Left cardiac atrium (tissue), 4 donors: ENCODE data around the gene WDR33. TPM values are rescaled to one million over a fixed set of nuclear protein-coding genes. Genes with fewer than 3 reads are reported as not detected.

Experiments used
- ATAC-seq, 2 donors: fragments of 200-7000 bp; cut with Tn5 transposase; one replicate each; pipeline ENCODE4 v1.9.1; 2020; ENCODE audit warnings: mild to moderate bottlenecking in 2 of 2, moderate library complexity in 2 of 2
- DNase-seq: peaks from one replicate; pipeline ENCODE4 v3.0.0-alpha.2; 2020
- intact Hi-C, 2 donors: fragments of 100-400 bp; cut with DNase I; formaldehyde crosslinking; loops; one replicate each; pipeline versions ENCODE4 v1.14.1 to v1.15.1; 2022 to 2023
- total RNA-seq, 2 donors: library from RNA; stranded (reverse); fragmentation: NEBNext Ultra II Directional; extraction: Animal tissue kit (Norgen Biotek cat#: 25700); gene quantifications; one replicate each; pipeline ENCODE4 v1.2.1, GENCODE V29; 2021
- donor health status: DM: no; HTN: yes; CAD: no.
- donor health status: DM: no; HTN: yes; CAD: no; lungs with severe emphysema.
- donor health status: DM: yes; HTN: yes; CAD: no.
- donor health status: Dilated cardiomyopathy.

Gene WDR33
- total RNA-seq, 2 donors from 2014 or later, result 34.8 to 36.6 TPM

DNA sequence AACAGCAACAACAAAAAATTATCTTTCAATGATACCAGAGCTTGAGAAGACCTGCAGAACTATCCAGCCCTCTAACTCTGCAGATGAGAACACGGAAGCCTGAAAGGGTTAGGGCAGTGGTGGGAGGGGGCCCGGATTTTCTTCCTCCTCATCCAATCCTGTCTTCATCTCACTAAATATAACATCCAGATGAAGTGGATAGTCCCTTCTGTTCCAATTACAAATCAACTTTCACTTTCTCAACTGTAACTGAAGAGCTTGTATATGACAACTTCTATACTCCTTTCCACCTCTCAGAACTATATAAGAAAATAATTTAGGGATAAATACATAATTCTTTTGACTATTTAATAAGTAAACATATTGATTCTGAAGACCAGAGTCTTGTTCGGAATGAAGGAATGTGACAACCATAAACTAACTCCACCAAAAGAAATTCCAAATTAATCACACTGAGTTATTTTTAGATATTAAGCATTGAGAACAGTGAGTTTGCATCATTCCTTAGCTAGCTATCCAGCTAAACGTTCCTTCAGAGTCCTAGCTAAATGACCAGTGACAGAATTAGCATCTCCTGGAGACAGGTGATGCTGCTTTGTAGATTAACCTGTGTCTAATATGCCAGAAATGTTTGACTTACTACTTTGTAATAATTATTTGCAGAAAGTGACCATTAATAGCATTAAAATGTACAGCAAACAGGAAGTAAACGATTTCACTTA lies 77.0 kb downstream of the WDR33 start:
- intact Hi-C loops, result no loop called here
- no peak for DNase-seq
- ATAC-seq, result peak; percentile 63 to 76

GRCh38 chr2:127733113-127733815 lies 77.7 kb downstream of the WDR33 start:
- intact Hi-C loops, result no loop called here
- ATAC-seq (peak; percentile 8 to 28), DNase-seq (no peak)

DNA sequence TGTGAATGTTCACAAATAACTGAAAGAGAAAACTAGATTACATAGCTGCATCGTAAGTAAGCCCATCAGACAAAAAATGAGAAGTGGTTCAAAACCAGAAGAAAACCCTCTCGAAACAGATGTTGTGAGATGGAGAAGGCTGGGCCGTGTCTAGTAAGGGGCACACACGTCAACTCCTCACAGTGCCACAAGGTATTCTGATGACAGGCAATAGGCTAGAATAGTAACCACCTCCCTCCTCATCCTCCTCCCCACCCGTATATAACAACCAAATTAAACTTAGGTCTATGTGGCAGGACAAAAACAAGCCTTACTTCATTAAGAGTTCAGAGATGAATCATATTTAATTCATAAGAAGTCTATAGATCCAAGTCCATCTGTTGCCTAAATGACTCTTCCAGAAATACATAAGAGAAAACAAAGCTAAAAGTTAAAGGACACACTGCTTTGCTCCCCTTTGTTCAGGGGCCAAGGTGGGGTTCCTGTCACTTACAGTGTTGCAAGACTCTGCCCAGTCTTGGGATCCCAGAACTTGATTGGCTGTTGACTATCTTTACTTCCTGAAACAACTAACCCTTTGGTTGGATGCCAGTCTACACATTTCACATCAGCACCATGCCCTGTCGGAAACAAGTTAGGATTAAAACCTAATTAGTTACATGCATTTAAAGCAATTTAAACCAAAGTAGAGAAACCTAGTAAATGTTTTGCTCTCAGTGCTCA lies 84.7 kb downstream of the WDR33 start:
- DNase-seq (no peak), ATAC-seq (peak in 1 of 2 donors; percentile 56)

GRCh38 chr2:127722807-127723206 lies 88.2 kb downstream of the WDR33 start:
- intact Hi-C loops, result no loop called here
- DNase-seq, result no peak
- ATAC-seq, result no peak

More for the DNA sequence above, 84.7 kb downstream of the WDR33 start:
- intact Hi-C loops, result no loop called here

DNA sequence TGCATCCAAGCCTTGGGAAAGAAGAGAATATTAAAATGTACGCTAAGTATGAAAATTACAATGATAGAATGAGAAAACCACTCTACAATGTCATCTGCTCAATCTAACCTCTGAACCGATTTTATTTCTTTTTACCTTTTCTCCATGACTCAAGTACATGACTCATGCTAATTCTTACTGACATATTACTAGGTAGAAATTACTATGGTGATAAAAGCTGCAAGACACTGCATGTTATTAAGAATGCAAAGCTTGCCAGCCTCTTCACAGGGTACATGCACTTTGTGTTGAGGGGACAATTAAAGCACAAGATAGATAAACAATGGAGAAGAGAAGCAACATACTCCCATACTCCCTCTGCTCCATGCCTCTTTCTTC lies 89.0 kb downstream of the WDR33 start:
- DNase-seq (no peak), ATAC-seq (no peak)
- intact Hi-C loops, result no loop called here

DNA sequence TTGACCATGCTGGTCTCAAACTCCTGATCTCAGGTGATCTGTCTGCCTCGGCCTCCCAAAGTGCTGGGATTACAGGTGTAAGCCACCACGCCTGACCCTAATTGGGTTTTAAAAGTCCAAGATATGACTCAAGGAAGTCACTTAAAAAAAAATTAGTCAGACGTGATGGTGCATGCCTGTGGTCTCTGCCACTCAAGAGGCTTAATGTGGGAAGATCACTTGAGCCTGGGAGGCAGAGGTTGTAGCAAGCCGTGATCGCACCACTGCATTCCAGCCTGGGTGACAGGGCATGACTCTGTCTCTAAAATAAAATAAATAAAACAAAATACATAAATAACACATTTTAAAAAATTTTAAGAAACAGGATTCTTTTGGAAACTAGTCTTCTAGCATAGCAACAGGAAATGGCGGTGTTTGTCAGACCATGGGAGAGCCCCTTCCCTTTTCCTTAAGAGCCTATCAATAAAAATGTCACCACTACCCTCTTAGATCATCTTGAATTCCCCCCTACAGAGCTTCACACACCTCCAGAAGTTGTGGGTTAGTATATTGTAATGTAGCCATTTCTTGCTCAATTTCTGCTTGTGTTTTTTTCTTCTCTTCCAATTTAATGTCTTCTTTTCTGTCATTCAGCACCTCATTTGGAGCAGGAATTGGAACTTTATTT lies 89.5 kb downstream of the WDR33 start:
- intact Hi-C loops, result no loop called here
- ATAC-seq (peak in 1 of 2 donors; percentile 42), DNase-seq (no peak)

GRCh38 chr2:127719301-127720218 lies 91.4 kb downstream of the WDR33 start:
- DNase-seq, result no peak
- peak in 1 of 2 donors; percentile 27 for ATAC-seq
- intact Hi-C loops, result no loop called here

GRCh38 chr2:127718271-127718670 lies 92.7 kb downstream of the WDR33 start:
- intact Hi-C loops, result no loop called here
- DNase-seq, result no peak
- no peak for ATAC-seq

- intact Hi-C loops, result no loop called here
- ATAC-seq (no peak), DNase-seq (no peak)
Observed at GRCh38 chr2:127715778-127716449, 95.1 kb downstream of the WDR33 start.

DNA sequence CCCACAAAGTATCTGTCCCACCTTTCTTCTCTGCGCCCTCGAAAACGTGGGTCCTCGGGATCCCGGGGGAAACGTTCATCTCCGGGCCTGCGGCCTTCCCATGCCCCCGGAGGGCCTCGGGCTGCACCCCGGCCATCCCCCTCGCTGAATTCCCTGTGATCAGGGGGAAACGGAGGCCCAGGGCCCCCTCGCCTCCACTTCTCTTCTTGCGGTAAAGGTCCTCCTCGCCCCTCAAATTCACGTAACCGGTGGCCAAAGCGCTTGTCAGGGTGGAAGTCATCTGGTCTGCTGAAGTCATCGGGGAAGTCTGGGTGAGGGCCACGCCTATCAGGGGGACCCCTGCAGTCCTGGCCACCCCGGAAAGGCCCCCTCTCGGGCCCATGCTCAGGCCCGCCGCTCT lies 97.4 kb downstream of the WDR33 start:
- DNase-seq, result no peak
- peak in 1 of 2 donors; percentile 21 for ATAC-seq
- intact Hi-C loops, result no loop called here

- intact Hi-C loops, result no loop called here
- no peak for DNase-seq
- ATAC-seq, result no peak
Observed at GRCh38 chr2:127712999-127713398, 98.0 kb downstream of the WDR33 start.

GRCh38 chr2:127709336-127709735 lies 101.6 kb downstream of the WDR33 start:
- DNase-seq (no peak), ATAC-seq (no peak)
- intact Hi-C loops, result no loop called here

DNA sequence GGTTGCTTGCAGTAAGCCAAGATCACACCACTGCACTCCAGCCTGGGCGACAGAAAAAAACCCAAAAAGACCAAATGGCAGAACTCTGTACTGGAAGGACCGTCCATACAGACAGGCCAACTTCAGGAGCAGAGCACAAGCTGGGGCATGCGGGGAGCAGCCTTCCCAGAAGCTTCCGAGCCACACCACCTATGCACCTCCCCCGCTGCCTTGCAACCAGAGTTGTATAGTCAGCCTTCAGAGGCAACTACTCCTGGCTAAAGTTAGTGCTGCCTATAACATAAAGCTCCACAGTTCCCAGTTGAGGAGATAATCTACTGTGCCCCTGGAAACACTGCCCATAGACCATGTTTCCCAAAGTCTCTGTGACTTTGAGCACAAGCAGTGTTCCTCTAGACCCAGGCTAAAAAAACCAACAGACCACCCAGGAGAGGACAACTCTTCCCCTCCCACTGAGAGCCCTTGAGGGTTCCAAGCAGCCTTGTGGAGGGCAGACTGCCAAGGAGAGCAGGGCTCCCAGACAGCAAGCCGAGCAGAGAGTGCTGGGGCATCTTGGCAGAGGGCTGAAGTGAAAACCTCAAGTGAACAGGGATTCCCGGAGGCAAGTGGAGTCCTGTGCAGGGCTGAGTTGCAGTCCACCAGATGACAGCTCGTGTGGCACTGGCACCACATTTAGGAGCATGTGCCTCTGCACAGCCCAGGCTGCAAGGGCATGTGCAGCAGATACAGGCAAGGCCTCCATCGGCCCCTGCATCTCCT lies 102.9 kb downstream of the WDR33 start:
- intact Hi-C loops, result no loop called here
- peak; percentile 25 to 28 for ATAC-seq
- DNase-seq, result no peak

- intact Hi-C loops, result no loop called here
- DNase-seq (no peak), ATAC-seq (no peak)
Observed at GRCh38 chr2:127706215-127706990, 104.6 kb downstream of the WDR33 start.

DNA sequence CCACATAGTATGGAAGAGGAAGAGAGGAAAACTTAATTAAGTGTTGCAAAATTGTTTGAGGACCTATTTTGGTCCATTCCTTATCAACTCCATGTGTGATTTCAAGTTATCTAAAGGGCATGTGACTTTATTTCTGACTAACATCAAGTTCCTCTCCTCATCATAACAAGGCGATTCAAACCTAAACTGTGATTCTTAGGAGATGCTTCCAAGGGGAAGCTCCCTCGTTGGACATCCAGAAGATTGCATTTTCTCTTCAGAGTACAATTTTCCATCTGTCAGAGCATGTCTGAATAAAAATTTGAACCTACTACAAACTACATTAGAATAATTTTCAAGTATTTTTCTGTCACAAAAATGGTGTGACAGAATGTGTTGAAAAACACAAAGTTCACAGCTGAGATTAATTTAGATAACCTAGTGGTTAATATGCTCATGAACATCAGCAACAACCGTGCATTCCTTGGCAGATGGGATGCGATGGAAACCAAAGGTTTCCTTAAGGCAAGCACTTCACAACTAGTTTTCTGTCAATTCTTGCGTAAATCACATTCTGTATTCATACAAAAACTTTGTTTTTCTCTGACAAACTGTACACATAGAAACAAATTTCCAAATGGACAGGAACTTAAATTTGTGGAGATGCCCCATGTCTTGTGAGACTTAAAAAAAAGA lies 105.4 kb downstream of the WDR33 start:
- no peak for DNase-seq
- intact Hi-C loops, result no loop called here
- no peak for ATAC-seq
